Mucosa of descending colon (tissue), 3 donors: ENCODE measurements around the gene MMEL1. TPM values are rescaled to one million over a fixed set of nuclear protein-coding genes. Genes with fewer than 3 reads are reported as not detected.
A peak's percentile ranks its signal among the peaks of the same experiment; 100 is the strongest.

Source experiments
- ATAC-seq: fragments of 200-7000 bp; cut with Tn5 transposase; one replicate; pipeline ENCODE4 v1.9.1; 2020; ENCODE audit warnings: mild to moderate bottlenecking, moderate library complexity
- DNase-seq, 3 donors: peaks; one replicate each; pipeline ENCODE4 v3.0.0-alpha.2; 2020
- H3K36me3 ChIP-seq: fragments of 200-600 bp; one replicate; pipeline ENCODE4 v1.8.0; 2021; ENCODE audit warnings: low read depth, mild to moderate bottlenecking
- H3K4me1 ChIP-seq: fragments of 200-600 bp; one replicate; pipeline ENCODE4 v1.8.0; 2021; ENCODE audit warnings: low read depth, mild to moderate bottlenecking
- H3K4me3 ChIP-seq: fragments of 200-600 bp; one replicate; pipeline ENCODE4 v1.8.0; 2021; ENCODE audit warnings: mild to moderate bottlenecking
- H3K9me3 ChIP-seq: fragments of 200-600 bp; one replicate; pipeline ENCODE4 v1.8.0; 2021; ENCODE audit warnings: mild to moderate bottlenecking
- intact Hi-C, 2 donors: fragments of 100-400 bp; cut with DNase I in 1 of 2; cut with micrococcal nuclease in 1 of 2; formaldehyde crosslinking; loops; one replicate each; pipeline versions ENCODE4 v1.11.0 to v1.11.1; 2022; cut with DNase I, micrococcal nuclease
- total RNA-seq, 3 donors: library from RNA; stranded (reverse); fragmentation: NEBNext Ultra II Directional in 2 of 3; extraction: Animal tissue kit (Norgen Biotek cat#: 25700) in 2 of 3; gene quantifications; one replicate each; pipeline versions ENCODE4 v1.2.1 to v1.2.4, GENCODE V29; 2021 to 2023
- TF ChIP-seq, protein P1 (sequence below): fragments of 200-600 bp; IDR thresholded peaks from one replicate; pipeline ENCODE4 v1.8.0; 2022; ENCODE audit warnings: antibody characterized with exemption, mild to moderate bottlenecking
- donor health status: DM: no; HTN: no; CAD: no; lungs with moderate emphysema.
- donor health status: DM: no; HTN: no; CAD: no.
- donor health status: DM: no; HTN: yes; CAD: no.

The MMEL1 gene
- total RNA-seq, 3 donors from 2014 or later: 4.2 to 10.9 (median 9.4) TPM

GRCh38 chr1:2592672-2593071 lies 40.1 kb downstream of the MMEL1 start:
- Histone ChIP-seq H3K36me3 (no peaks in the 10 kb centered on the region), H3K4me1 (peaks cover 21% of the 10 kb centered on the region), H3K9me3 (no peaks in the 10 kb centered on the region), H3K4me3 (no peak overlapping the region)
- TF ChIP-seq, protein P1, sequence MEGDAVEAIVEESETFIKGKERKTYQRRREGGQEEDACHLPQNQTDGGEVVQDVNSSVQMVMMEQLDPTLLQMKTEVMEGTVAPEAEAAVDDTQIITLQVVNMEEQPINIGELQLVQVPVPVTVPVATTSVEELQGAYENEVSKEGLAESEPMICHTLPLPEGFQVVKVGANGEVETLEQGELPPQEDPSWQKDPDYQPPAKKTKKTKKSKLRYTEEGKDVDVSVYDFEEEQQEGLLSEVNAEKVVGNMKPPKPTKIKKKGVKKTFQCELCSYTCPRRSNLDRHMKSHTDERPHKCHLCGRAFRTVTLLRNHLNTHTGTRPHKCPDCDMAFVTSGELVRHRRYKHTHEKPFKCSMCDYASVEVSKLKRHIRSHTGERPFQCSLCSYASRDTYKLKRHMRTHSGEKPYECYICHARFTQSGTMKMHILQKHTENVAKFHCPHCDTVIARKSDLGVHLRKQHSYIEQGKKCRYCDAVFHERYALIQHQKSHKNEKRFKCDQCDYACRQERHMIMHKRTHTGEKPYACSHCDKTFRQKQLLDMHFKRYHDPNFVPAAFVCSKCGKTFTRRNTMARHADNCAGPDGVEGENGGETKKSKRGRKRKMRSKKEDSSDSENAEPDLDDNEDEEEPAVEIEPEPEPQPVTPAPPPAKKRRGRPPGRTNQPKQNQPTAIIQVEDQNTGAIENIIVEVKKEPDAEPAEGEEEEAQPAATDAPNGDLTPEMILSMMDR: no peak
- peak; percentile 82 for ATAC-seq
- DNase-seq: peak; percentile 62 to 75 (median 68)
- intact Hi-C loops: no loop called here

- Histone ChIP-seq H3K9me3 (no peaks in the 10 kb centered on the region), H3K4me1 (peaks cover 25% of the 10 kb centered on the region), H3K36me3 (no peaks in the 10 kb centered on the region), H3K4me3 (no peak overlapping the region)
- intact Hi-C loops: no loop called here
- DNase-seq (peak in 2 of 3 donors; percentile 39 to 51), ATAC-seq (no peak)
- TF ChIP-seq, protein P1: no peak
Measured at GRCh38 chr1:2591581-2592261, 41.1 kb downstream of the MMEL1 start.

DNA sequence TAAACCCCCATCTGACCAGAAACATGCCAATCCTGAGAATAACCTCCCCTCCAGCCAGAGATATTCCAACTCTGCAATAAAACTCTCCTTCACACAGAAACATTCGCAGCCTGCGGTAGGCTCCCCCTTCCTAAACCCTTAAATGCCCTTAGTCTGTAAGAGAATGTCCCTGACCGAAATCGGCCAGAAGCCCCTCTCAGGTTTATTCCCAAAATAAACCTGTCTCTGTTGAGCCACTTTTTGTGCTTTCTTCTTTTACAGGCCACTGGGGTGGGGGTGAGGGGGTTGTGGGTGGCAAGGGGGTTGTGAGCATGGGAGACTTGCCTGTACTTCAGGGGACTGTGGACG lies 41.6 kb downstream of the MMEL1 start:
- DNase-seq (no peak), ATAC-seq (no peak)
- Histone ChIP-seq H3K36me3 (peaks cover 2% of the 10 kb centered on the region), H3K9me3 (no peaks in the 10 kb centered on the region), H3K4me3 (no peak overlapping the region), H3K4me1 (peaks cover 25% of the 10 kb centered on the region)
- intact Hi-C loops: no loop called here
- TF ChIP-seq, protein P1: no peak

DNA sequence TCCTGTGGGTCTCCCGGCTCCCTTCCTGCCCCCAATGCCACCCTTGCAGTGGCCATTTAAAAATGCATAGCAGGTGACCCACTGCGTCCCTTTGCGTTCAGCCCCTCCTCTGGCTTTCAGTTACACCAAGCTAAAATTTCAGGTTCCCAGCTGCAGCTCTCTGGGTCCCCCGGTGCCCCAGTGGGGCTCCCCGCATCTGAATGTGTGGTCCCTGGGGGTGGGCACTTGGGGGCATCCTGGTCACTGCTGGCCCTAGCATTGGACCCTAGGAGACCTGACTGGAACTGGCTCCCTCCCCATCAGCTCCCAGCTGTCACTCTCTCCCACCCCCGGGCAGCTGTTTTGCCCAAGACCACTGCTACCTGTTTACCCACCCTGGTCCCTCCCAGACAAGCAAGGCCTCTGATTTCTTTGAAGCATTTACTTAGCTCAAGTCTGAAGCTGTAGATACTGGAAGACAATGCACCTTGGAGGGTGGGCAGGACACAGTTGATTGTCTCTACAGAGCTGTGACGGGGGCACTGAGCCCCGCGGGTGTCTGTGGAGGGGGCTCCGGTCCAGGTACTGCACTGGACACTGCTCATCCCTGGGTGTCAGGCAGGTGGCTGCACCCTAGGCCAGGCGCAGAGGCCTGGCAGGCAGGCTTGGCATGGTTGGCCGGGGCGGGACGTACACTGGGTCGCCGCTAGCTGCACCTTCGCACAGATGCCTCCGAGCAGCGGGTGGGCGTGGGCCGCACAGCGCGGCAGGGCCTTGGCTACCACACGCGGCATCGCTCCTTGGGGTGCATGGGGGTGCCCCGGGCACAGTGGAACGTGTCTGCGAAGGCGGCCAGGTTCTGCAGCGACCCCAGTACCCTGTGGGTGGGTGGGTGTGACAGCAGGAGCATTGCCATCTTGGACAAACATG lies 42.3 kb downstream of the MMEL1 start:
- no peaks in the 10 kb centered on the region for H3K9me3 ChIP-seq
- intact Hi-C loops: no loop called here
- TF ChIP-seq, protein P1: no peak
- no peak overlapping the region for H3K4me3 ChIP-seq
- peaks cover 2% of the 10 kb centered on the region for H3K36me3 ChIP-seq
- ATAC-seq (no peak), DNase-seq (peak in 2 of 3 donors; percentile 39 to 61)
- H3K4me1 ChIP-seq: peaks cover 25% of the 10 kb centered on the region

- H3K4me3 ChIP-seq: no peak overlapping the region
- ATAC-seq: no peak
- TF ChIP-seq, protein P1: no peak
Measured at GRCh38 chr1:2589431-2590232, 43.2 kb downstream of the MMEL1 start.

More at GRCh38 chr1:2589431-2590232, 43.2 kb downstream of the MMEL1 start:
- DNase-seq: peak in 2 of 3 donors; percentile 31 to 58
- H3K9me3 ChIP-seq: no peaks in the 10 kb centered on the region
- intact Hi-C loops: no loop called here
- H3K36me3 ChIP-seq: peaks cover 2% of the 10 kb centered on the region
- peaks cover 32% of the 10 kb centered on the region for H3K4me1 ChIP-seq
